Measurements from ENCODE around the gene MAPK1.
"Not testable (repeated sequence)": the region's sequence is repeated elsewhere in the genome, so short reads cannot be mapped to it uniquely, and the experiment has no call there.

MAPK1 gene

DNA sequence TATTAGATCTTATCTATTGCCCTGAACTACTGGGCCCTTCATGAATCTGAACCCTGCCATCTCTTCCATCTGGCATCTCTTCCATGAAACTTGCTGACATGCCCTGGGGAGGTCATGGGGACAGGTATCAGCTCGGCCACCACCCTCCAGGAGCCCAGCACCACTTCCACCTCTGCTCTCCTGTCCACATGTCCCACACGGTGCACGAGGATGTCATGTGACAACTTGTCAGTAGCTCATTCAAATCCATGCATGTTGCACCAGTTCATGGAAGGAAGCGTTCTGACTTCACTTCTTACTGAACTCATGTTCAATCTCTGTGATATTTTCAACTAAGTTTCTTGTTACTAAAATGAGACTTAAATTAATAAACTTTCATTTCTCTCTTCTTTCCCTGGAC is 148.4 kb downstream of the MAPK1 start:
- DNase-seq: no peak

DNA sequence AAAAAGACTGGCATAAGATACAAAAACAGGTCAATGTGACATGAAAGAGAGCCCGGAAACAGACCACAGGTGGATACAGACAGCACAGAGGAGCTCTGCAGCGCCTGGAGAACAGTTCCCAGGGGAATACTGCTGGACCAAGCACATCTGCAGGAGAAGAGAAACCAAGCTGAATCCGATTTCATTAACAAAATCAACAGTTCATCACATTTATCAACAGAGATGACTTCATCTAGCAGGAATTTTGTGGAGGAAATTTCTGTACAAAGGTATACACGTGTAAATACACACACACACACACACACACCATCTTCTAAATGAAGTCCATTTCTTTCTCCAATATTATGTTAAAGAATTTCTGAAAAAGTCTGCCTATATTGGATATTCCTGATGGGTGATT is 148.9 kb downstream of the MAPK1 start:
- no peak for DNase-seq

DNA sequence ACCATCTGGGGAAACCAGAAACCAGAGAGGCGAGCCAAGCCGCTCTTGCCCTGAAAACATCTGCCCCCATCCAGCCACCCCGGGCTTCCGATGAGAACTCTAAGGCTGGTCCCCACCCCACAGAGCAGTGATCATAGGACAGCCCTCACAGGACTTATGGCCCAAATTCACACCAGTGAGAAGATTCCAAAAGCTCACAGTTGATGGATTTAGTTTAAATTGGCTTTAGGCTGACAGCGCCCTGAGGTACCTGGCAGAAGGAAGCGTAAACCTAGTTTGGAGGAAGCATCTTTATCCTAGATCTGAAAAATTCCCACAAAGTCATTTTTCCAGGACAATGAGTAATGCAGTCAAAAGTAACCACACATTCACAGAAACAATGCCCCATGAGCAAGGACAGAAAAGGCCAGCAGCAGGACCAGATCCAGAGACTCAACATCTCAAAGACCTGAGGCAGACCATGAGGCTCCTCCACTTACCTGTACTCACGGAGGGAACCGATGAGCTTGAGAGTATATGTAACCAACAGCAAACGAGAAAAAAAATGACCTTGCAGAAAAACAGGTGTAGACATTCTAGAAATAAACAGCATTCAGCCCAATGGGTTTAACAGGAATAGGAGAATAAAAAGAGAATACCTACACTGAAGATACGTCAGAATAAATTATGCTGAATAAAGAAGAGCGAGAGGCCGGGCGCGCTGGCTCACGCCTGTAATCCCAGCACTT is 150.9 kb downstream of the MAPK1 start:
- not testable (repeated sequence) for DNase-seq

DNA sequence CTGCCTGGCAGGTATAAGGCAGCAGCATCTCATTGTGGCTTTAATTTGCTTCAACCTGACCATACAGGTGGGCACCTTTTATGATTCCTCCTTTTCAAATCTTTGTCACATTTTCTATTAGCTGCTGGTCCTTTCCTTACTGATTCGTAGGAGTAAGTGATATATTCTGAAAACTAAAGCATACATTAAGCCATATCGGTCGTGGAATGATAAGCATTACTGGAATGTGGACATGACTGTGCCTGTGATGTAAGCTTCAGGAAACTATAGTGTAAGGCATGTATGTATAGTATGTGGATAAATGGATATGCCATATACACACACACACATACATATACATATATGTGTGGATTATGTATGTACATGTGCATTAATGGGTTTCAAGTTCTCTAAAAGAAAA is 152.7 kb downstream of the MAPK1 start:
- peak; percentile 39 for DNase-seq

DNA sequence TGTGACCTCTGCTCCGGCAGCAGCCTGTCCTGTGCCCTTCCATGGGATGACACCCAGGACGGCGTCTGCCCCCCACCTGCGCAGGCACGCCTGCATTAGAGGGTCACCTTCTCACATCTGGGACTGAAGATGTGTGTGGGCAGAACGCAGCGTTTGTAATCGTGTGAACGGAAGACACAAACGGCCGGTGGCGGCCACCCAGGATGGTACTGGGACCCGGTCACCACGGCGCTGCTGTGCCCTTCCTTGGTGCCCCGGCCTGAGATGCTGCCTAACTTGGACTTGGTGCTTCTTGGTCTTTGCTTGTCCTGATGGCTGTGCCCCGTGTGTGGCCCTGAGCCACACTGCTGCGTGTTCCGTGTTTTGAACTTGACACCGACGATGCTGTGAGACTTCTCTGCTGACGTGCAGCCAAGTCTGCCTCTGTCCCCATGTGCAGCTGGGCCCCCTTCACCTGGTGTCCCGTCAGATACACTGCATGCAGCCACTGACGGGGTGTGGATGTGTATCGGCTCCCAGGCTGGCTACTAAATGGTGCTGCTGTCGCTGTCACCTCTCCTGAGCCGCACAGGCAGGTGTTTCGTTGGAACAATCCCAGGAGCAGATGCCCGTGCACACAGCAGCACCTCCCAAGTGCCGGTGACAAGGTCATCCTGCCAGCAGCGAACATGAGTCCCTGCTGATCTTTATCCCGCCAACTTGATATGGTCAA is 153.2 kb downstream of the MAPK1 start:
- no peak for DNase-seq

DNA sequence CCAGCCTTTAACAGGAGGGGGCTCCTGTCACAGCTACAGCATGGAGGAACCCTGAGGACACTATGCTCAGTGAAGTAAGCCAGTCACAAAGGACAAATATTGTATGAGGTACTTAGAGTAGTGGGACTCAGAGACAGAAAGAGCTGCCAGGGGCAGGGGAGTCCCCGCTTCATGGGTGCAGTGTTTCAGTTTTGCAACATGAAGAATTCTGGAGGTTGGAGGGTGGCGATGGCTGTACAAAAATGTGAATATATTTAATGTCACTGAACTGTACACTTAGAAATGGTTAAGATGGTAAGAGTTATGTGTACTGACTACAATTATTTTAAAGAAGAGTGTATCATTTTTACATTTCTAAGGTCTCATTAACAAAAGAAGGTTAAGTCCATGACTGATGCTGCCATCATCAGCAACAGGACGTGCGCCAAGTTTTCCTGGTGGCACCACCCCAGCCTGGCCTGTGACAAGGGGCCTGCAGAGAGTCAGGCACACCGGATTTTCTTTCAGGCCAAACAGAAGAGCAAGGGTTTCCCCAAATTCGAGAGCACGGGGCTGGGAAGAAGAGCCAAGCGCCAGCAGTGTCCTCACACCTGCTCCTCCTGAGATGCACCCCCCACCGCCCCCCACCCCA is 153.9 kb downstream of the MAPK1 start:
- no peak for DNase-seq

DNA sequence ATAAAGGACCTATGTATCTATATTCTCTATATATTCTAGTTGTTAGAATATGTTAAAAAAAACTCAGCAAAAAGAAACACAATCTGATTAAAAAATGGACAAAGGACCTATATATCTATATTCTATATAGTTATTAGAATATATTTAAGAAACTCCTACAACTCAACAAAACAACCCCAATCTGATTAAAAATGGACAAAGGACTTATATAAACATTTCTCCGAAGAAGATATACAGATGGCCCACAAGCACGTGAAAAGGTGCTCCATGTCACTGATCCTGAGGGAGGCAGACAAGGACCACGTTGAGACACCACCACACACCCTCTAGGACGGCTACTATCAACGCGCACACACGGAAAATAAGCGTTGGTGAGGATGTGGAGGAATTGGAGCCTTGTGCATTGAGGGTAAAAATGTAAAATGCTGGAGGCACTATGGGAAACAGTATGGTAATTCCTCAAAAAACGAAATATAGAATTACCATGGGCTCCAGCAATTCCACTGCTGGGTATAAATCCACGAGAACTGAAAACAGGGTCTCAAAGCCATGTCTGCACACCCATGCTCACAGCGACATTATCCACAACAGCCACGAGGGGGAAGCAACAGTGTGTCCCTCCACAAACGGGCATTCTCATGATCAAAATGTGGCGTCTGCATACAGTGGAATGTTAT is 154.6 kb downstream of the MAPK1 start:
- peak; percentile 80 for DNase-seq

DNA sequence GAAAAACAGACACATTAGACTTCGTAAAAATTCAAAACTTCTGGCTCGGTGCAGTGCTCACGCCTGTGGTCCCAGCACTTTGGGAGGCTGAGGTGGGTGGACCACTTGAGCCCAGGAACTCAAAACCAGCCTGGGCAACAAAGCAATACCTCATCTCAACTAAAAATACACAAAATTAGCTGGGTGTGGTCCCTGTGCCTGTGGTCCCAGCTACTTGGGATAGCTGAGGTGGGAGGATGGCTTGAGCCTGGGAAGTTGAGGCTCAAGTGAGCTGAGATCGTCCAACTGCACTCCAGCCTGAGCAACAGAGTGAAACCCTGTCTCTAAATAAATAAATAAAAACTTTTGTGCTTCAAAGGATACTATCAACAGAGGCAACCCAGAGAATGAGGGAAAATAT is 155.6 kb downstream of the MAPK1 start:
- no peak for DNase-seq

DNA sequence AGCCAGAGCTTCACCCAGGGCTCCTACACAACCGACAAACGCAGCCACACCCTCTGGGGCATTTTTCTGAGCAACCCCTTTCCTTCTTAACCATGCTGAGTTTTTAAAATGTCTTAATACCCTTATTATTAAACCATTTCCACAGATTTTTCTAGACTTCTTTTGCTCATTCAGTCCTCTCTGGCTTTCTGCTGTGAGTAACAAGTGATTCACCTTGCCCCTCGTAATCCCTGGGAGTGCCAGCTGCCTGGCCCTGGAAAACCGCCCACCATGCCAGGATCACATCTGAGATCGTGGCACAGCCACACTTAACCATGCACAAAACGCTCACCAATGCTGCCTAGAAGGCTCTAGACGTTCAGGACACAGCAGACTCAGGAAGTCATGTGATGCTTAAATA is 157.3 kb downstream of the MAPK1 start:
- no peak for DNase-seq

DNA sequence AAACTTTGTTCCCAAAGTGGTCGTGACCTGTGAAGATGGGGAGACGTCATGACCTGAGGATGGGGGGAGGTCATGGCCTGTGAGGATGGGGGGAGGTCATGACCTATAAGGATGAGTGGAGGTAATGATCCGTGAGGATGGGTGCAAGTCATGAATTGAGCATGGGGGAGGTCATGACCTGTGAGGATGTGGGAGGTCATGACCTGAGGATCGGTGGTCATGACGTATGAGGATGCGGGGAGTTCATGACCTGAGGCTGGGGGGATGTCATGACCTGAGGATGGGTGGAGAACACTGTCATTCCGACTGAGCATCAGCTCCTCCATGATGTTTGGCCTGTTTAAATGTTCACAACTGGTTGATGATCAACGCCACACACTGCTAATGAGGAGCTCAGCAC is 157.8 kb downstream of the MAPK1 start:
- no peak for DNase-seq

DNA sequence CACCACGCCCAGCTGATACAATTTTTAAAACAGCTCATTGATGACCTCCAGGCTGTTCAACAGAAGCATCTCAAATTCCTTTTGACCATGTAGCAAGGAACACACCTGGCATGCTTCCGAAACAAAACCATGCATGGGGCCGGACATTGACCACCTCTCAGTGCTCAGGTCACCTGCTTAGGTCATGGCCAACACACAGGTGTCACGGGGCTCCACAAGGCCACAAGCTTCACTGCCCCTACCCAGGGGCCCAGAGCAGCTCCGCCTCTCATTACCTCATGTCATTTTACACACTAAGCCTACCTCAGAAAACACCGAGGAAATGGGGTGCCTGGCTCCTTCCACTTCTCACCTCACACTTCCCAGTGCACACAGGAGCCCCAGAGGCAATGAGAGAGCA is 158.5 kb downstream of the MAPK1 start:
- no peak for DNase-seq

DNA sequence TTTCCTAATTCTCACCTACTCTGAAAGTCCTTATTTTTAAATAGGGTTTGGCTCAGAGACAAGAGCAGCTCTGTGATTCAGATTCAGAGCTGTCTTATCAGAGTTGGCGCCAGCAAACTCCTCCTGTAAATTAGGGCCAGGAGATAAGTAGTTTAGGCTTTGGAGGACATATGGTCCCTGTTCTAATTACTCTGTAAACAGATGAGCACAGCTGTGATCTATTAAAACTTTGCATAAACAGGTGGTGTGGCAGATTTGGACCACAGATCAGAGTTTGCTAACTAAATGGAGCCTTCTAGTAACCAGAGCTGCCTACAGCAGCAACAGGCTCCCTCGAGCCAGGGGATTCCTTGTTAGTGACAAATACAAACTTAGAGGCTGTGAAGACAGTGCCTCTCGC is 159.8 kb downstream of the MAPK1 start:
- no peak for DNase-seq
